Colonic mucosa (tissue), 4 donors: ENCODE data around the gene SLC16A2. TPM values are rescaled to one million over a fixed set of nuclear protein-coding genes. Genes with fewer than 3 reads are reported as not detected.
A peak's percentile ranks its signal among the peaks of the same experiment; 100 is the strongest.

Experiments used
- DNase-seq: peaks from one replicate; pipeline ENCODE4 v3.0.0-alpha.2; 2020
- H3K27ac ChIP-seq: fragments of 200-600 bp; one replicate; pipeline ENCODE4 v1.8.0; 2021
- H3K27me3 ChIP-seq: fragments of 200-600 bp; one replicate; pipeline ENCODE4 v1.8.0; 2021
- H3K36me3 ChIP-seq: fragments of 200-600 bp; one replicate; pipeline ENCODE4 v1.8.0; 2021
- H3K4me1 ChIP-seq: fragments of 200-600 bp; one replicate; pipeline ENCODE4 v1.8.0; 2021; ENCODE audit warnings: mild to moderate bottlenecking
- H3K4me3 ChIP-seq: fragments of 200-600 bp; one replicate; pipeline ENCODE4 v1.8.0; 2021
- H3K9ac ChIP-seq, 2 donors: one replicate each; pipeline ENCODE4 v1.7.0; 2013; ENCODE audit warnings: control low read depth in 2 of 2, low read depth in 2 of 2, low read length in 2 of 2
- H3K9me3 ChIP-seq: fragments of 200-600 bp; one replicate; pipeline ENCODE4 v1.8.0; 2021
- intact Hi-C: fragments of 100-400 bp; cut with DNase I; formaldehyde crosslinking; loops from one replicate; pipeline ENCODE4 v1.14.1; 2022
- total RNA-seq, 2 donors: library from RNA; stranded (reverse); fragmentation: NEBNext Ultra II Directional in 1 of 2; extraction: Animal tissue kit (Norgen Biotek cat#: 25700) in 1 of 2; gene quantifications; one replicate each; pipeline ENCODE4 v1.2.1, GENCODE V29; 2021
- TF ChIP-seq, protein P1 (sequence below): fragments of 200-600 bp; IDR thresholded peaks from one replicate; pipeline ENCODE4 v1.8.0; 2022; ENCODE audit warnings: antibody characterized with exemption, mild to moderate bottlenecking
- donor health status: healthy.
- donor health status: DM: no; HTN: no; CAD: no.
- donor health status: DM: no; HTN: no; CAD: no.

SLC16A2 gene
- total RNA-seq, 2 donors from 2014 or later, result 1.3 to 2.9 TPM

DNA sequence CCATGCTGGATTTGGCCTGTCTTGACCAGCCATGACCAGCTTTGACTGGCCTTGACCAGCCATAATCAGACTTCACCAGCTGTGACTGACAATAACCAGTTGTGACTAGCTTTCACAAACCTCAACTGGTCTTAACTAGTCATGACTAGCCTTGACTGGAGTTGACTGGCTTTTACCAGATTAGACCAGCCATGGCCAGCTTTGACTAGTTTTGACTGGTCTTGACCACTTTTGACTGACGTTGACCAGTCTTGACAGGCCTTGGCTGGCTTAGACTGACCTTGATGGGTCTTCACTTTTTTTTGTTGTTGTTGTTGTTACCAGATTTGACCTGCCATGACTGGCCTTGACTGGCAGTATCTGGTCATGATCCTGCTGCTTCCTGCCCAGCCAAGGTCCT, 125.7 kb downstream of the SLC16A2 start:
- DNase-seq, result no peak
- Histone ChIP-seq H3K4me1 (no peaks in the 10 kb centered on the region), H3K27ac (no peak overlapping the region), H3K36me3 (no peaks in the 10 kb centered on the region), H3K4me3 (no peak overlapping the region), H3K9ac (no peak overlapping the region), H3K27me3 (no peaks in the 10 kb centered on the region), H3K9me3 (no peaks in the 10 kb centered on the region)
- intact Hi-C loops, result loop anchor here (10.0 kb wide), 1 partner anchor 692 kb away; the partner anchor contains the start of gene XIST
- TF ChIP-seq, protein P1, sequence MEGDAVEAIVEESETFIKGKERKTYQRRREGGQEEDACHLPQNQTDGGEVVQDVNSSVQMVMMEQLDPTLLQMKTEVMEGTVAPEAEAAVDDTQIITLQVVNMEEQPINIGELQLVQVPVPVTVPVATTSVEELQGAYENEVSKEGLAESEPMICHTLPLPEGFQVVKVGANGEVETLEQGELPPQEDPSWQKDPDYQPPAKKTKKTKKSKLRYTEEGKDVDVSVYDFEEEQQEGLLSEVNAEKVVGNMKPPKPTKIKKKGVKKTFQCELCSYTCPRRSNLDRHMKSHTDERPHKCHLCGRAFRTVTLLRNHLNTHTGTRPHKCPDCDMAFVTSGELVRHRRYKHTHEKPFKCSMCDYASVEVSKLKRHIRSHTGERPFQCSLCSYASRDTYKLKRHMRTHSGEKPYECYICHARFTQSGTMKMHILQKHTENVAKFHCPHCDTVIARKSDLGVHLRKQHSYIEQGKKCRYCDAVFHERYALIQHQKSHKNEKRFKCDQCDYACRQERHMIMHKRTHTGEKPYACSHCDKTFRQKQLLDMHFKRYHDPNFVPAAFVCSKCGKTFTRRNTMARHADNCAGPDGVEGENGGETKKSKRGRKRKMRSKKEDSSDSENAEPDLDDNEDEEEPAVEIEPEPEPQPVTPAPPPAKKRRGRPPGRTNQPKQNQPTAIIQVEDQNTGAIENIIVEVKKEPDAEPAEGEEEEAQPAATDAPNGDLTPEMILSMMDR, result no peak

DNA sequence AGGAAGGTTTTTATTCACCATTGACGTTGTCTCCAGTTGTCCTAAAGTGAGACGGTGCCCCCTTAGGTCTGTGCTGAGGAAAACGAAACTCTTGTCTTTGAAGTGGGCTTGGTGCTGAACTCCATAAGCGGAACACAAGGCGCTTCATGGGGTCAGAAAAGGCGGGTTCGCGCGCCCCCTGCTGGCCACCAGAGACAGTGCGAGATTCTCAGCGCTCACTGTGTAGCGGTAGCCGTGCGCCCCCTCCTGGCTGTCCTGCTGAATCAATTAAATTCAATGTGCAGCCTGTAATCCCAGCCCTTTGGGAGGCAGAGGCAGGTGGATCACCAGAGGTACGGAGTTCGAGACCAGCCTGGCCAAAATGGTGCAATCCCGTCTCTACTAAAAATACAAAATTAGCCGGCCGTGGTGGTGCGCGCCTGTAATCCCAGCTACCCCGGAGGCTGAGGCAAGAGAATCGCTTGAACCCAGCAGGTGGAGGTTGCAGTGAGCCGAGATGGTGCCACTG, 129.1 kb downstream of the SLC16A2 start:
- Histone ChIP-seq H3K9me3 (no peaks in the 10 kb centered on the region), H3K36me3 (no peaks in the 10 kb centered on the region), H3K9ac (no peak overlapping the region), H3K27ac (no peak overlapping the region), H3K4me3 (no peak overlapping the region), H3K4me1 (no peaks in the 10 kb centered on the region), H3K27me3 (no peaks in the 10 kb centered on the region)
- TF ChIP-seq, protein P1, result peak; percentile 99
- DNase-seq, result peak; percentile 84
- intact Hi-C loops, result loop anchor here (2.0 kb wide), 1 partner anchor 166 kb away; no protein-coding TSS in a partner anchor

DNA sequence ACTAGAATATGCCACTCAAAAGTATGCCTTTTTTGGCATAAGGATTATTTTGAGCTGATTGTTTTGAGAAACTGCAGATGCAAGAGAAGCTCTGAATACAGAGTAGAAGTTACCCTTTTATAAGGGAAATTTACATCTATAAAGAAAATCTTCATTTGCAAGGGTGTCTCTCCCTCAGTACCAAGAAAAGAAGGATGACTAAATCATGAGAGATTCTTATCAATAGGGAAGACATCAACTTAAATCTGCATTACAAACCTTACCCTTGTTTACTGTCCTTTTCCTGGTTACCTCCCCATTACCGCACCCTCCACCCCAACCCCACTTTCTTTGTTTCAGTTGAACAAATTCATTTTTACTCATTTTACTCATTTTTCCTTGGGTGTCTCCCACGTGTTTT, 130.6 kb downstream of the SLC16A2 start:
- Histone ChIP-seq H3K4me3 (no peak overlapping the region), H3K9ac (no peak overlapping the region), H3K36me3 (no peaks in the 10 kb centered on the region), H3K9me3 (no peaks in the 10 kb centered on the region), H3K4me1 (no peaks in the 10 kb centered on the region), H3K27me3 (no peaks in the 10 kb centered on the region), H3K27ac (no peak overlapping the region)
- intact Hi-C loops, result loop anchor here (2.0 kb wide), 1 partner anchor 167 kb away; no protein-coding TSS in a partner anchor
- TF ChIP-seq, protein P1, result no peak
- no peak for DNase-seq

GRCh38 chrX:74557378-74557777, 136.1 kb downstream of the SLC16A2 start:
- H3K4me3 ChIP-seq, result no peak overlapping the region
- H3K27ac ChIP-seq, result no peak overlapping the region
- H3K4me1 ChIP-seq, result no peaks in the 10 kb centered on the region
- no peak for DNase-seq
- intact Hi-C loops, result no loop called here
- H3K9ac ChIP-seq, result no peak overlapping the region
- no peaks in the 10 kb centered on the region for H3K27me3 ChIP-seq
- H3K36me3 ChIP-seq, result no peaks in the 10 kb centered on the region
- no peaks in the 10 kb centered on the region for H3K9me3 ChIP-seq
- TF ChIP-seq, protein P1, result no peak

DNA sequence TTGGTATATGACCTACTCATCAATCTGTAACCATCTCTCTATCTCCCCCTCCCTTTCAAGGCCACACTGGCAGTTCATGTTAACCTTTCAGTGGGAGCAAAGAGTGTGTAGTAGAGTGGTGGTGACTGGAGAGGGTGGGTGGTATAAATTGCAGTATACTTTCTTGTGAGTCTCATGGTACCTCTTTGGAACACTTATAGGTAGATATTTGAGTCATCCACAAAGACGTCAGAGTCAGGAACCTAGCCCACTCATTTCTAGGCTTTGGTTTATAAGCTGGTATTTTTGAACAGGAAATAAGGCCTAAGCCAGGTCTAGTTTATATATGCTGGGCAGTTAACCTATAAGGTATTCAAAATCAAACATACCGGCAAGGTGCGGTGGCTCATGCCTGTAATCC, 156.8 kb downstream of the SLC16A2 start:
- H3K4me3 ChIP-seq, result no peak overlapping the region
- TF ChIP-seq, protein P1, result no peak
- DNase-seq, result no peak
- no peaks in the 10 kb centered on the region for H3K27me3 ChIP-seq
- no peak overlapping the region for H3K27ac ChIP-seq
- intact Hi-C loops, result no loop called here
- H3K36me3 ChIP-seq, result no peaks in the 10 kb centered on the region
- no peaks in the 10 kb centered on the region for H3K4me1 ChIP-seq
- H3K9me3 ChIP-seq, result no peaks in the 10 kb centered on the region
- no peak overlapping the region for H3K9ac ChIP-seq
